Astrocyte (in vitro differentiated cells and primary cell): ENCODE measurements around the gene THBS3.

ENCODE experiments used
- EZH2 ChIP-seq: IDR thresholded peaks from 2 replicates; pipeline ENCODE4 v1.6.1; 2012; ENCODE audit warnings: mild to moderate bottlenecking, low read length, inconsistent platforms; ENCODE audit not compliant: insufficient read depth
- TF ChIP-seq, protein P1 (sequence below): IDR thresholded peaks from 2 replicates; pipeline ENCODE4 v1.5.1; 2011; ENCODE audit warnings: low read depth, mild to moderate bottlenecking, inconsistent platforms, low read length, moderate library complexity; ENCODE audit not compliant: insufficient read depth

DNA sequence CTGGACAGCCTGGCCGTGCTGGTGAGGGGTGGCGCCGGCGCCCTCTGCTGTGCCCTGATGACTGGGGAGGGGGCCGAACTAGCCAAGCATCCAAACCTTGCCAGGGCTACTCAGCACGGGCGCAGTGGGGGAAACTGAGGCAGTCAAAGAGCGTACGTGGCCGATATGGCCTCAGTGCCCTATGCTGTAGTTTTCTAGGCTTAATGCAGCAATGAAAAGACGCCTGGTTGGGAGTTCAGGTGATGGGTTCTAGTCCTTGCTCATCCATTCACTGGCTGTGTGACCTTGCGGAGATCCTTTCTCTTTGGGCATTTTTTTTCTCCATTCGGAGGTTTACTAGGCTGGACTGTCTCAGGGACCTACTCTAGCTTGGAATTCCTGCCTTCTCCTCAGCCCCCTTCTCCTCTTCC is 1.6 kb upstream of the THBS3 start:
- TF ChIP-seq, protein P1, sequence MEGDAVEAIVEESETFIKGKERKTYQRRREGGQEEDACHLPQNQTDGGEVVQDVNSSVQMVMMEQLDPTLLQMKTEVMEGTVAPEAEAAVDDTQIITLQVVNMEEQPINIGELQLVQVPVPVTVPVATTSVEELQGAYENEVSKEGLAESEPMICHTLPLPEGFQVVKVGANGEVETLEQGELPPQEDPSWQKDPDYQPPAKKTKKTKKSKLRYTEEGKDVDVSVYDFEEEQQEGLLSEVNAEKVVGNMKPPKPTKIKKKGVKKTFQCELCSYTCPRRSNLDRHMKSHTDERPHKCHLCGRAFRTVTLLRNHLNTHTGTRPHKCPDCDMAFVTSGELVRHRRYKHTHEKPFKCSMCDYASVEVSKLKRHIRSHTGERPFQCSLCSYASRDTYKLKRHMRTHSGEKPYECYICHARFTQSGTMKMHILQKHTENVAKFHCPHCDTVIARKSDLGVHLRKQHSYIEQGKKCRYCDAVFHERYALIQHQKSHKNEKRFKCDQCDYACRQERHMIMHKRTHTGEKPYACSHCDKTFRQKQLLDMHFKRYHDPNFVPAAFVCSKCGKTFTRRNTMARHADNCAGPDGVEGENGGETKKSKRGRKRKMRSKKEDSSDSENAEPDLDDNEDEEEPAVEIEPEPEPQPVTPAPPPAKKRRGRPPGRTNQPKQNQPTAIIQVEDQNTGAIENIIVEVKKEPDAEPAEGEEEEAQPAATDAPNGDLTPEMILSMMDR, result no peak
- TF ChIP-seq EZH2, result no peak
